ENCODE measurements around the gene ZNF750. TPM values are rescaled to one million over a fixed set of nuclear protein-coding genes. Genes with fewer than 3 reads are reported as not detected.

Gene ZNF750
- total RNA-seq, 4 donors from 2014 or later = 117 to 353 (median 233) TPM

GRCh38 chr17:82831818-82832200 is 8.0 kb downstream of the ZNF750 start:
- no peak for DNase-seq (ENCODE audit: low spot score in 2 of 2)
- Histone ChIP-seq H3K9me3 (no peaks in the 10 kb centered on the region), H3K36me3 (peaks cover 51% of the 10 kb centered on the region), H3K4me3 (no peak overlapping the region), H3K27me3 (no peaks in the 10 kb centered on the region), H3K4me1 (peaks cover 39% of the 10 kb centered on the region), H3K27ac (no peak overlapping the region)
- TF ChIP-seq EP300 (IDR thresholded peaks at IDR 0.05) (no peak), POLR2AphosphoS5 (IDR thresholded peaks at IDR 0.05) (no peak), POLR2A (IDR thresholded peaks at IDR 0.05) (no peak)
- TF ChIP-seq, protein P1, sequence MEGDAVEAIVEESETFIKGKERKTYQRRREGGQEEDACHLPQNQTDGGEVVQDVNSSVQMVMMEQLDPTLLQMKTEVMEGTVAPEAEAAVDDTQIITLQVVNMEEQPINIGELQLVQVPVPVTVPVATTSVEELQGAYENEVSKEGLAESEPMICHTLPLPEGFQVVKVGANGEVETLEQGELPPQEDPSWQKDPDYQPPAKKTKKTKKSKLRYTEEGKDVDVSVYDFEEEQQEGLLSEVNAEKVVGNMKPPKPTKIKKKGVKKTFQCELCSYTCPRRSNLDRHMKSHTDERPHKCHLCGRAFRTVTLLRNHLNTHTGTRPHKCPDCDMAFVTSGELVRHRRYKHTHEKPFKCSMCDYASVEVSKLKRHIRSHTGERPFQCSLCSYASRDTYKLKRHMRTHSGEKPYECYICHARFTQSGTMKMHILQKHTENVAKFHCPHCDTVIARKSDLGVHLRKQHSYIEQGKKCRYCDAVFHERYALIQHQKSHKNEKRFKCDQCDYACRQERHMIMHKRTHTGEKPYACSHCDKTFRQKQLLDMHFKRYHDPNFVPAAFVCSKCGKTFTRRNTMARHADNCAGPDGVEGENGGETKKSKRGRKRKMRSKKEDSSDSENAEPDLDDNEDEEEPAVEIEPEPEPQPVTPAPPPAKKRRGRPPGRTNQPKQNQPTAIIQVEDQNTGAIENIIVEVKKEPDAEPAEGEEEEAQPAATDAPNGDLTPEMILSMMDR (IDR thresholded peaks at IDR 0.05) = no peak
- WGBS = 82% methylated on average over 18 of the region's 18 CpGs

- Histone ChIP-seq H3K9me3 (no peaks in the 10 kb centered on the region), H3K4me3 (no peak overlapping the region), H3K4me1 (peaks cover 34% of the 10 kb centered on the region), H3K36me3 (peaks cover 51% of the 10 kb centered on the region), H3K27me3 (no peaks in the 10 kb centered on the region), H3K27ac (no peak overlapping the region)
- 98% methylated on average over 18 of the region's 29 CpGs for WGBS
- no peak for DNase-seq (ENCODE audit: low spot score in 2 of 2)
- TF ChIP-seq EP300 (IDR thresholded peaks at IDR 0.05) (no peak), POLR2A (IDR thresholded peaks at IDR 0.05) (no peak), POLR2AphosphoS5 (IDR thresholded peaks at IDR 0.05) (no peak)
- TF ChIP-seq, protein P1 (IDR thresholded peaks at IDR 0.05) = no peak
Observed at GRCh38 chr17:82831041-82831817, 8.6 kb downstream of the ZNF750 start.

DNA sequence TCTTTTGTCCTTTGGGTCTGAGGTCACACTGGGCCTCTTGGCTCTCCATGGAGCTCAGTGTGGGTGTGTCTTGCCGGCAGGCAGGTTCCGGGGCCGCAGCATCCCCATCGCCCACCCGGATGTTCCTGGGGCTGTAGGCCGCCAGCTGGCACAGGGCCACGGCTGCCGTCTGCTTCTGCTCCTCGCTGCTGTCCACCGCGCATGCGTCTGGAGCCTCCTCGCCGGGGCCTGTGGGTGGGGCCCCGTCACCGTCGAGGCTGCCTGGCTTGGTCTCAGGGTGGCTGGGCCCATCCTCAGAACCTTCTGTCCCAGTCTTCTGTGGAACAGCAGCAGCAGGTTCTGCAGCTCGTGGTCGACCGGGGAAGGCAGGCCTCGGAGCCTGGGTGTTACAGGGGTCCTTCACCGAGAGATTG is 9.6 kb downstream of the ZNF750 start:
- Histone ChIP-seq H3K4me3 (no peak overlapping the region), H3K36me3 (peaks cover 51% of the 10 kb centered on the region), H3K27ac (no peak overlapping the region), H3K4me1 (peaks cover 25% of the 10 kb centered on the region), H3K27me3 (no peaks in the 10 kb centered on the region), H3K9me3 (no peaks in the 10 kb centered on the region)
- WGBS = 67% methylated on average over 13 of the region's 22 CpGs
- no peak for TF ChIP-seq EP300 (IDR thresholded peaks at IDR 0.05)
- TF ChIP-seq POLR2A (IDR thresholded peaks at IDR 0.05) = no peak
- no peak for TF ChIP-seq POLR2AphosphoS5 (IDR thresholded peaks at IDR 0.05)
- TF ChIP-seq, protein P1 (IDR thresholded peaks at IDR 0.05) = no peak
- no peak for DNase-seq (ENCODE audit: low spot score in 2 of 2)

GRCh38 chr17:82828875-82829487 is 10.8 kb downstream of the ZNF750 start:
- Histone ChIP-seq H3K9me3 (no peaks in the 10 kb centered on the region), H3K27ac (no peak overlapping the region), H3K4me3 (no peak overlapping the region), H3K27me3 (no peaks in the 10 kb centered on the region), H3K4me1 (peaks cover 19% of the 10 kb centered on the region), H3K36me3 (peaks cover 51% of the 10 kb centered on the region)
- no peak for DNase-seq (ENCODE audit: low spot score in 2 of 2)
- WGBS = 94% methylated on average over 26 of the region's 26 CpGs
- no peak for TF ChIP-seq EP300 (IDR thresholded peaks at IDR 0.05)
- no peak for TF ChIP-seq POLR2A (IDR thresholded peaks at IDR 0.05)
- TF ChIP-seq, protein P1 (IDR thresholded peaks at IDR 0.05) = no peak
- no peak for TF ChIP-seq POLR2AphosphoS5 (IDR thresholded peaks at IDR 0.05)

DNA sequence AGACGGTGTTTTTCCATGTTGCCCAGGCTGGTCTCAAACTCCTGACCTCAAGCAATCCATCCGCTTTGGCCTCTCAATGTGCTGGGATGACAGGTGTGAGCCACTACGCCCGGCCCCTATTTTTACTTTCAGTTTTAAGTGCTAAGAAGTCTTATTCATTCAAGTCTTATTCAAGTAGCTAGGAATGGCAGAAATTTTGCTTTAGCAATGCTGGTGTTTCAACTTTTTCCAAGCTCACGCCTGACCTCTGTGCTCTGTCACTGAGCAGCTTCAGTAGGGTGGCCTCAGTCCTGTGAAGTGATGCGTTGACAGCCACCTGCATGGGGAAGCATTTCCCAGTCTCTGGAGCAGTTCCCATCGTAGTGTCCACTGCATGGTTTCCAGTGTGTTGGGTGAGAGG is 12.9 kb downstream of the ZNF750 start:
- no peaks in the 10 kb centered on the region for H3K27me3 ChIP-seq
- no peak overlapping the region for H3K4me3 ChIP-seq
- WGBS = 96% methylated on average over 7 of the region's 7 CpGs
- DNase-seq (ENCODE audit: low spot score in 2 of 2) = no peak
- peaks cover 10% of the 10 kb centered on the region for H3K4me1 ChIP-seq
- TF ChIP-seq, protein P1 (IDR thresholded peaks at IDR 0.05) = no peak
- TF ChIP-seq EP300 (IDR thresholded peaks at IDR 0.05) (no peak), POLR2AphosphoS5 (IDR thresholded peaks at IDR 0.05) (no peak), POLR2A (IDR thresholded peaks at IDR 0.05) (no peak)
- peaks cover 41% of the 10 kb centered on the region for H3K36me3 ChIP-seq
- H3K9me3 ChIP-seq = no peaks in the 10 kb centered on the region
- H3K27ac ChIP-seq = no peak overlapping the region

Data from suprapubic skin (tissue), 4 donors.